Gastrocnemius medialis (tissue), 4 donors: ENCODE measurements around the gene KCNB1. TPM values are rescaled to one million over a fixed set of nuclear protein-coding genes. Genes with fewer than 3 reads are reported as not detected.

Experiments used
- ATAC-seq, 2 donors: fragments of 150-250 bp; one replicate each; pipeline ENCODE4 v1.9.1; 2016
- DNase-seq, 2 donors: peaks; one replicate each; pipeline ENCODE4 v3.0.0-alpha.2; 2019
- H3K27ac ChIP-seq, 4 donors: fragments of 200-600 bp; sonication (generic); 1 replicate in 1 of 4; 2 replicates in 3 of 4; pipeline ENCODE4 v1.5.1; 2016 to 2018; ENCODE audit warnings: mild to moderate bottlenecking in 2 of 4, moderate library complexity in 1 of 4
- H3K27me3 ChIP-seq, 3 donors: fragments of 200-600 bp; sonication (generic) in 2 of 3; 1 replicate in 1 of 3; 2 replicates in 2 of 3; pipeline versions ENCODE4 v1.5.1 to v1.6.0; 2016 to 2019; ENCODE audit warnings: mild to moderate bottlenecking in 1 of 3, moderate library complexity in 1 of 3
- H3K36me3 ChIP-seq, 2 donors: fragments of 200-600 bp; sonication (generic) in 1 of 2; one replicate each; pipeline ENCODE4 v1.5.1; 2017 to 2018
- H3K4me1 ChIP-seq, 2 donors: fragments of 200-600 bp; sonication (generic) in 1 of 2; one replicate each; pipeline ENCODE4 v1.5.1; 2016 to 2017; ENCODE audit warnings: mild to moderate bottlenecking in 2 of 2
- H3K4me3 ChIP-seq, 4 donors: fragments of 200-600 bp; sonication (generic) in 3 of 4; 1 replicate in 1 of 4; 2 replicates in 3 of 4; pipeline ENCODE4 v1.5.1; 2016 to 2019; ENCODE audit warnings: mild to moderate bottlenecking in 2 of 4
- H3K9me3 ChIP-seq, 3 donors: fragments of 200-600 bp; sonication (generic) in 2 of 3; 1 replicate in 1 of 3; 2 replicates in 2 of 3; pipeline ENCODE4 v1.5.1; 2016 to 2019
- POLR2A ChIP-seq, 2 donors: fragments of 450-650 bp; IDR thresholded peaks; one replicate each; pipeline ENCODE4 v1.6.1; 2017; ENCODE audit warnings: antibody characterized with exemption in 2 of 2, mild to moderate bottlenecking in 2 of 2, moderate library complexity in 2 of 2
- in situ Hi-C, 4 donors: fragments of 200-750 bp; cut with MboI; loops; one replicate each; pipeline versions ENCODE4 v1.15.0 to v1.8.0; 2017; ENCODE audit warnings: low sequenced_read_pairs in 4 of 4
- intact Hi-C: fragments of 100-400 bp; cut with DNase I; formaldehyde crosslinking; loops from one replicate; pipeline ENCODE4 v1.15.1; 2023; ENCODE audit warnings: low total_unique reads
- total RNA-seq, 4 donors: library from RNA; depleted of rRNA; stranded (reverse); fragments of >200 nt; gene quantifications; one replicate each; pipeline versions ENCODE4 v1.1.0 to v1.2.3, GENCODE V29; 2016
- TF ChIP-seq, protein P1 (sequence below), 5 experiments: fragments of 450-650 bp in 3 of 5; fragments of 200-600 bp in 2 of 5; sonication (generic) in 2 of 5; IDR thresholded peaks in 4 of 5; conservative IDR thresholded peaks in 1 of 5; 1 replicate in 4 of 5; 2 replicates in 1 of 5; pipeline ENCODE4 v1.5.1; 2016 to 2019; ENCODE audit warnings: antibody characterized with exemption in 5 of 5, mild to moderate bottlenecking in 3 of 5, moderate library complexity in 3 of 5

The KCNB1 gene
- total RNA-seq, 4 donors from 2014 or later: 6.6 to 34.7 (median 9.4) TPM

GRCh38 chr20:49345524-49345923 lies 136.9 kb downstream of the KCNB1 start:
- in situ Hi-C loops: loop anchor here in 1 of 4 donors (25.0 kb wide), 1 partner anchor 517 kb away; no protein-coding TSS in a partner anchor
- Histone ChIP-seq H3K4me3 (peak overlapping the region in 3 of 4 donors; percentile 5 to 30 (median 10)), H3K27ac (peak overlapping the region; percentile 62 to 87 (median 78)), H3K9me3 (no peaks in the 10 kb centered on the region), H3K27me3 (no peaks in the 10 kb centered on the region), H3K36me3 (no peaks in the 10 kb centered on the region), H3K4me1 (peaks cover 32 to 39% of the 10 kb centered on the region in 2 donors)
- DNase-seq: peak in 1 of 2 donors; percentile 51
- peak in 1 of 2 donors; percentile 20 for ATAC-seq
- TF ChIP-seq, protein P1, sequence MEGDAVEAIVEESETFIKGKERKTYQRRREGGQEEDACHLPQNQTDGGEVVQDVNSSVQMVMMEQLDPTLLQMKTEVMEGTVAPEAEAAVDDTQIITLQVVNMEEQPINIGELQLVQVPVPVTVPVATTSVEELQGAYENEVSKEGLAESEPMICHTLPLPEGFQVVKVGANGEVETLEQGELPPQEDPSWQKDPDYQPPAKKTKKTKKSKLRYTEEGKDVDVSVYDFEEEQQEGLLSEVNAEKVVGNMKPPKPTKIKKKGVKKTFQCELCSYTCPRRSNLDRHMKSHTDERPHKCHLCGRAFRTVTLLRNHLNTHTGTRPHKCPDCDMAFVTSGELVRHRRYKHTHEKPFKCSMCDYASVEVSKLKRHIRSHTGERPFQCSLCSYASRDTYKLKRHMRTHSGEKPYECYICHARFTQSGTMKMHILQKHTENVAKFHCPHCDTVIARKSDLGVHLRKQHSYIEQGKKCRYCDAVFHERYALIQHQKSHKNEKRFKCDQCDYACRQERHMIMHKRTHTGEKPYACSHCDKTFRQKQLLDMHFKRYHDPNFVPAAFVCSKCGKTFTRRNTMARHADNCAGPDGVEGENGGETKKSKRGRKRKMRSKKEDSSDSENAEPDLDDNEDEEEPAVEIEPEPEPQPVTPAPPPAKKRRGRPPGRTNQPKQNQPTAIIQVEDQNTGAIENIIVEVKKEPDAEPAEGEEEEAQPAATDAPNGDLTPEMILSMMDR (IDR thresholded peaks at IDR 0.05 in 4 of 5, conservative IDR thresholded peaks at IDR 0.05 in 1 of 5): no peak
- TF ChIP-seq POLR2A (IDR thresholded peaks at IDR 0.05): no peak
- intact Hi-C loops: no loop called here

DNA sequence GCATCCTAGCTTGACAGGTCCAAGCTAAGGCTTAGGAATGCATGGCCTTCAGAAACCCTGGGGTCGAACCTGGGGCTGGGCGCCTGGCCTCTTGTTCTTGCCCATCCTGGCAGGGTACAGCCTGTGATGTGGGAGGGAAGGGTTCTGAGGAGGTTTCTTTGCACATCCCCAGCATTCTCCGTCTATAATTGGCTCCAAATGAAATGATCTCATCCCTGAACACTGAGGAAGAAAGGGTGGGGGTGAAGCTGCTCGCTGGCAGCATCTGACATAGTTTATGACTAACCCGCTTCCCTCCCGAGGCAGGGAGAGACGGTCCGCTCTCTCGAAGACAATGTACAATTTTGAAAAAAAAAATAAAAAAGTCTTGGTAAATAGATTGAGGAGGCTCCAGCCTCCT lies 137.5 kb downstream of the KCNB1 start:
- Histone ChIP-seq H3K4me1 (peaks cover 32 to 43% of the 10 kb centered on the region in 2 donors), H3K27ac (peak overlapping the region; percentile 62 to 87 (median 78)), H3K9me3 (no peaks in the 10 kb centered on the region), H3K27me3 (no peaks in the 10 kb centered on the region), H3K36me3 (no peaks in the 10 kb centered on the region), H3K4me3 (peak overlapping the region in 3 of 4 donors; percentile 5 to 30 (median 10))
- intact Hi-C loops (no loop called here), in situ Hi-C loops (loop anchor here in 1 of 4 donors (25.0 kb wide), 1 partner anchor 517 kb away; no protein-coding TSS in a partner anchor)
- ATAC-seq (peak; percentile 69), DNase-seq (peak; percentile 53 to 71)
- TF ChIP-seq POLR2A (IDR thresholded peaks at IDR 0.05): no peak
- TF ChIP-seq, protein P1 (IDR thresholded peaks at IDR 0.05 in 4 of 5, conservative IDR thresholded peaks at IDR 0.05 in 1 of 5): no peak

DNA sequence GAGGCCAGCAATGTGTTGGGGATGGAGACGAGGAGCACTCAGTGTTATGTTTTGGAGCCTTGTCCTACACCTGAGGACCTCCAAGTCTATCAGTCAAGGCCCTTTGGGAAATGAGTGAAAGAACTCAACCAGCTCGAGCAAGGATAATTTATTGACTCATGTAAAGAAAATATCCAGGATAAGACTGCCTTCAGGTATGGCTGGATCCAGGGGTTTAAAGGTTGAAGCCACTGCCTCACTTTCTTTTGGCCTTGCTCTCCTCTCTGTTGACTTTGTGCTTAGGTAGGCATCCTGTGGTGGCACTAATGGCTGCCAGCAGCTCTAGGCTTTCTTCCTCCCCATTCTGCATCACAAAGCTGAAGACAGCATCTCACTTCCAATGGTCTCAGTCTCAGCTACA lies 138.3 kb downstream of the KCNB1 start:
- Histone ChIP-seq H3K9me3 (no peaks in the 10 kb centered on the region), H3K36me3 (no peaks in the 10 kb centered on the region), H3K4me1 (peaks cover 32 to 43% of the 10 kb centered on the region in 2 donors), H3K27me3 (no peaks in the 10 kb centered on the region), H3K4me3 (no peak overlapping the region), H3K27ac (peak overlapping the region; percentile 73 to 87 (median 78))
- TF ChIP-seq, protein P1 (IDR thresholded peaks at IDR 0.05 in 4 of 5, conservative IDR thresholded peaks at IDR 0.05 in 1 of 5): no peak
- TF ChIP-seq POLR2A (IDR thresholded peaks at IDR 0.05): no peak
- no peak for DNase-seq
- no peak for ATAC-seq
- in situ Hi-C loops (loop anchor here in 1 of 4 donors (25.0 kb wide), 1 partner anchor 518 kb away; no protein-coding TSS in a partner anchor), intact Hi-C loops (no loop called here)

- peak; percentile 75 to 86 for ATAC-seq
These were observed 139.2 kb downstream of the KCNB1 start for GRCh38 chr20:49343246-49343645.

More at GRCh38 chr20:49343246-49343645, 139.2 kb downstream of the KCNB1 start:
- intact Hi-C loops (no loop called here), in situ Hi-C loops (loop anchor here in 1 of 4 donors (25.0 kb wide), 1 partner anchor 519 kb away; no protein-coding TSS in a partner anchor)
- H3K27ac ChIP-seq: peak overlapping the region; percentile 73 to 87 (median 78)
- H3K4me3 ChIP-seq: no peak overlapping the region
- no peaks in the 10 kb centered on the region for H3K9me3 ChIP-seq
- no peaks in the 10 kb centered on the region for H3K36me3 ChIP-seq
- TF ChIP-seq, protein P1 (IDR thresholded peaks at IDR 0.05 in 4 of 5, conservative IDR thresholded peaks at IDR 0.05 in 1 of 5): no peak
- TF ChIP-seq POLR2A (IDR thresholded peaks at IDR 0.05): no peak
- peak; percentile 56 to 63 for DNase-seq
- no peaks in the 10 kb centered on the region for H3K27me3 ChIP-seq
- H3K4me1 ChIP-seq: peaks cover 32 to 43% of the 10 kb centered on the region in 2 donors
